ENCODE measurements around the gene OGFOD3.
"Not testable (repeated sequence)": the region's sequence is repeated elsewhere in the genome, so short reads cannot be mapped to it uniquely, and the experiment has no call there.

Gene OGFOD3

DNA sequence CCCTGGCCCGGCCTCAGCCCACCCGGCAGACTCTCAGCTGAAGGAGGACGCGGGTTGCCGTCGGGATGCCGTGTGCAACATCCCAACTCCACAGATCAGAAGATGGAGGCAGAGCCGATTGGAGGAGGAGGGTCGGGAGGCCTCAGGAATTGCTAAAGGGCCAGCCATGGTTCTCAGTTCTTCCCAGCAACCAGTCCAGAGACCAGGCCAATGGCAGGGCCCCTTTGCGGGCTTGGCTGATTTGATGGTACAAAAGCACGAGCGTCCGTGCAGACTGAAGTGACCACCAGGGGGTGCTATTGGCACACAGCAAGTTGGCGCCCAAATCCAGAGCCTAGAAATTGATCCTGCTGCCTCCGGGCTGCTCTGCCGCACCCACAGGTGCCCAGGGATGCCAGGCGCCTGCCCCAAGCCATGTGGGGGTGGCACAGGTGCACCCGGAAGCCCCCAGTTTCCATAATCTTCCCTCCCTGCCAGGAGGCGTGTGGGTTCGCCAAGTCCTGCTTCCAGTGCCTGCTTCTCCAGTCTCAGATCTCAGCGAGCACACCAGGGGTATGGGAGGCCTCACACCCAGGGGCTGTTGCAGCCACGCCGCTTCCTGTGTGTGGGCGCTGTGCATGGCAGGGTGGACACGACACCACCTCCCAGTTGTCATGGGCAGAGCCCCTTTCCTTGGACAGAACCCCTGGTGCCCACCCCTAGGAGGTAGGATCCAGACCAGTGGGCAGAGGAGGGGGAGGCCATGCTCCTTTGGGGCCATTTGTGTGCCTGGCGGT lies 66.5 kb downstream of the OGFOD3 start:
- peak; percentile 80 for DNase-seq (ENCODE audit: low spot score)

DNA sequence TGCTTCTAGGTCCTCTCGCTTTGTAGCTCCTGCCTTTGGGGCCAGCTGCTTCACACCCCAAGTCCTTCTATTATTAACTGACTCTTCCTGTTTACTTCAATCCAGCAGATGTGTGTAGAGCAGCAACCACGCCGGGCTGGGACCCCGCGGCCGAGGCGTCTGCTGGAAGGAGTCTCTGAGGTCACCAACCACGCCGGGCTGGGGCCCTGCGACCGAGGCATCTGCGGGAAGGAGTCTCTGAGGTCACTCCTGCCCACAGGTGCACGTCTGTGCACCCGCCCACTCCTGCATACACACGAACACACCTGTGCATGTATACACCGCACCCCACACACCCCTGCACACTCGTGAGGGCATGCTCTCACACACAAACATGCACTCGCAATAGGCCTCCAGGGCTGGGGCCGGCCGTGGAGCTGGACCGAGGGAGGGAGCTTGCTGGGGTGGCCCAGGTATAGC lies 67.1 kb downstream of the OGFOD3 start:
- DNase-seq (ENCODE audit: low spot score), result no peak

DNA sequence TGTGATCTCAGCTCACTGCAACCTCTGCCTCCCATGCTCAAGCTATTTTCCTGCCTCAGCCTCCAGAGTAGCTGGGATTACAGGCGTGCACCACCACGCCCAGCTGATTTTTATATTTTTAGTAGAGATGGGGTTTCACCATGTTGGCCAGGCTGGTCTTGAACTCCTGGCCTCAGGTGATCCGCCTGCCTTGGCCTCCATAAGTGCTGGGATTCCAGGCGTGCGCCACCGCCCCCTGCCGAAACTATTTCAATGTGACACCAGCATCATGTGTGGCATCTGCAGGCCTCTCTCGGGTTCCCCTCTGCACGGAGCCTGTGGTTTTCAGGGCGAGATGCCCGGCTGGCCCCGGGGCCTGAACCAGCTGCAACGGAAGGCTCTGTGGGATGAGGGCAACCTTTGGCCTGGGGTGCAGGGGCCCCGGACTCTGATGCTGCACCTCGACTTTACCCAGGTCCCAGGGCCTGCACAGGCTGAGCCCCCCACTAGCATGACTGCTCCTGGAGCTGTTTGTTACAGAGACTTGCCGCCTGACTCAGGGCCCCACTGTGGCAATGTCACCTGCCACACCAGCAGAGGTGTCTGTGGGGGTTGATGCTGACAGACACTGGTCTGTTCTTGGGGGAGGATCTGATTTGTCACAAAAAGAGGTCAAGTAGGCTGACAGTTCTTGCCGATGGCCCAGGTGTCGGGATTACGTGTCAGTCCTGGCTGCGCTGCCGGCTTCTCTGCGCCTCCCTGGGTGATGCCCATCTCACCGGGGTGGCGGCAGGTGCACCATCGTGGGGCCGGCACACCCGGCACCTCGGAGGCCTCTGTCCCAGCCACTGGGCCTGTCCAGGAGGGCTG lies 68.0 kb downstream of the OGFOD3 start:
- no peak for DNase-seq (ENCODE audit: low spot score)

DNA sequence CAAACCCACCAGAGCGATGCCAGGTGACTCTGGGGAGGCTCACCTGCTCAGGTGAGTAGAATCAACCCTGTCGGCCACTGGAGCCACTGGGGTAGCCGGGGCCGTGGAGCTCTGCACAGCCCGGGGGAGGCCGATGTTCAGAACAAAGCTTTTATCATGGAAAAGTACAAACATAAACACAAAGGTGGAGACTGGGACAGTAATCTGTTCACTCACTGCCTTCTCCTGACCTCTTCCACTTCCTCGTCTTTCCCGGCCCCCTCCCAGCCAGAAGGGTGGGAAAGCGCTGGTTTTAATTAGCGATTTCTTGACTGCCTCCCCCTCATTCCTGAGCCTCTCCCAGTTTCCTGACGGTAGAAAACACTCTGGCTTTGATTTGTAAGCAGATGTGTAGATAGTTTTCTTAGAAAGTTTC lies 69.1 kb downstream of the OGFOD3 start:
- DNase-seq (ENCODE audit: low spot score), result no peak

DNA sequence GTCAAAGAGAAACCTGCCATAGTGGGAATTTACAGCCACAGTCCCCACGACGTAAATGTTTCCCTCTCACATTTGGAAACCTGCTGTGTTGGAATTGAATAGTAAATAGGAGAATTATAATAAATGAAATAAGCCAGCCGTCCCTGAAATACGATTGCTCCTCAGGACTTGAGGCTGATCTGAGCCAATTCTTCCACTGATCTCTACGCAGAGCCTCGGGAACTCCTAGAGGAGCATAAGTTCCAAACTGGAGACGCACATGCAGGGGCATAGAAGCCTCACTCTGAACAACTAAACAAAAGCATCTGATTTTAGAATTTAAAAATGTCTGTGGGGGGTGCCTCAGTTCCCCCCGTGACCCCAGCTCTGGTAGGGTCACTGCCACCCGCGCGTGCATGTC lies 69.5 kb downstream of the OGFOD3 start:
- DNase-seq (ENCODE audit: low spot score), result no peak

DNA sequence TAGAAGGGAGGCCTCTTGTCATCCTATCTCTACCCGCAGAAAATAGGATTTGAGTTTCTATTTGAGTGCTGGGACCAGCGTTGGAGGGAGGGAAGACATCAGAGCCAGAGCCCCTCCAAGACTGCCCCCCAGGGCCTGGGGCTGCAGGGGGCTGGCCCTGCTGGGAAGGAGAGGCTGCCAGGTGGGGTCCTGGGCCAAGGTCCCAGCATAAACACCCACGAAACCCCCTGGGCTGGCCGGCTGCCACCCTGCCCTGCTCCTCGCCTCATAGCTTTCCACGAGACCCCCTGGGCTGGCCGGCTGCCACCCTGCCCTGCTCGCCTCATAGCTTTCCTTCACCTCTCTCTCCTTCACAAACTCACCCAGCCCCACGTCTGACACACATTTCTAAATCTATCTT lies 70.0 kb downstream of the OGFOD3 start:
- no peak for DNase-seq (ENCODE audit: low spot score)

DNA sequence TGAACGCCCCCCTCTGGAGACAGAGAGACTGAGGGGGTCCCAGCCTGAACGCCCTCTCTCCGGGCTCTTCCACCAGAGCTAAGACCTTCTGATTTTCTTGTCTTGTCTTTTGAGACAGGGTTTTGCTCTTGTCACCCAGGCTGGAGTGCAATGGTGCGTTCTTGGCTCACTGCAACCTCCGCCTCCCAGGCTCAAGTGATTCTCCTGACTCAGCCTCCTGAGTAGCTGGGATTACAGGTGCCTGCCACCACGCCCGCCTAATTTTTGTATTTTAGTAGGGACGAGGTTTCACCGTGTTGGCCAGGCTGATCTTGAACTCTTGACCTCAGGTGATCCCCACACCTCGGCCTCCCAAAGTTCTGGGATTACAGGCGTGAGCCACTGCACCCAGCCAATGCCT lies 70.4 kb downstream of the OGFOD3 start:
- DNase-seq (ENCODE audit: low spot score), result not testable (repeated sequence)

DNA sequence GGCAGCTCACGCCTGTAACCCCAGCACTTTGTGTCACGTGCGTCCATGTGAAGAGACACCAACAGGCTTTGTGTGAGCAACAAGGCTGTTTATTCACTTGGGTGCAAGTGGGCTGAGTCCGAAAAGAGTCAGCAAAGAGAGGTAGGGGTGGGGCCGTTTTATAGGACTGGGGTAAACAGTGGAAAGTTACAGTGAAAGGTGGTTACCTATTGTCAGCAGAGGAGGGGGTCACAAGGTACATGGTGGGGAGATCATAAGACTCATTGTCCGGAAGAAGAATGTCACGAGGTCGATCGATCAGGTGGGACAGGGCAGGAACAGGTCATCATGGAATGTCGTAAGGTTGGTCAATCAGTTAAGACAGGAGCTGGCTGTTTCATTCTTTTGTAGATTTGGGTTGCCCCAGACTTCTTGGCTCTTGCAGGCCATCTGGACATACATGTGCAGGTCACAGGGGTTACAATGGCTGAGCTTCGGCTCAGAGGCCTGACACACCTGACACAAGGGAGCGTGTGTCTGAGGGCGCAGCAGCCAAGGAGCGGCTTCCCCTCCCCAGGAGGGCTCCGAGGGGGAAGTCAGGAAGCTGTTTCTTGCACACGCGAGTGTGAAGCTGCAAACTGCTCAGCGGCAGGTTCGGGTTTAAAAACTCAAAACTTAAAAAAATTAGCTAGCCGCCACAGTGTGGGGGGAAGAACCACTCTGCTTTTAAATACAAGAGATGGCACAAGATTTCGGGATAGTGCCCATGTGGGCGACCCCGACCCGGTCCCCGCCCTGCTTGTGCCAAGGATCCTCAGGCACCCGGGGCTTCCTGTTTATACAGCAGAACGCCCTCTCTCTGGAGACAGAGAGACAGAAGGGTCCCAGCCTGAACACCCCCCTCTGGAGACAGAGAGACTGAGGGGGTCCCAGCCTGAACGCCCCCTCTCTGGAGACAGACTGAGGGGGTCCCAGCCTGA lies 71.8 kb downstream of the OGFOD3 start:
- DNase-seq (ENCODE audit: low spot score), result no peak

DNA sequence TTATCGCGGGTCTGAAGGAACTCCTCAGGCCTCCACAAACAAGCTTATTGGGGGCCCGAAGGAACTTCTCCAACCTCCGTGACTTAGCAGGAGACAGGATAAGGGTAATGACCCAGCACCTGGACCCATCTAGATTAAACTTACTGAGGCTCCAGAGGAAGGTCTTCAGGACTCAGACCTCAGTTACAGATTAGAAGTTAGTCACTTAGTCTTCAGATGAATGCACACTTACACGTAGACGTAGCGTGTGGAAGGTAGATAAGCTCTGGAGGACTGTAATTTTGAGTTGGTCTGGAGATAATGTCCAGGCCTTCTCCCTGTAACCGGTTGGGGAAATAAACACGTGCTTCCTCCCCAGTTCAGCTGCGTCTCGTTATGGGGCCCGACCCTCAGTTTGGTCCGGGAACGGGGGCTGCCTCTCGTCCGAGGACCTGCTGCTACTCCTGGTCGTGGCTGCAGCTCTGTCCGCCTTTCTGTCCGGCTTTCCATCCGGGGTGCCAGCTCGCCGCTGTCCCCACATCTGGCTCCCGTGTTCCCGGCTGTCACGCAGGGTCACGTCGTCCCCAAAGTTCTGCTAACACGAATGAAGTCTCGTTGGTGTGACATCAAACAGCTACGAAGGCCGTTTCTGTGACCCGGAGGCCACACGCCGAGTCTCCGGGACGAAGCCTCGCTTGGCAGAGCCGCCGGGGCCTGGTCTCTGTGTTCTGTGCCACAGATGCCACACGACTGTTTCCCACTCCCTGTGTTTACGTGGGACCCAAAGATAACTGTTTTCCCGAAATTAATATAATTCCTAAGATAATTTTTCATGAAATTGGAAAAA lies 73.0 kb downstream of the OGFOD3 start:
- DNase-seq (ENCODE audit: low spot score), result no peak

DNA sequence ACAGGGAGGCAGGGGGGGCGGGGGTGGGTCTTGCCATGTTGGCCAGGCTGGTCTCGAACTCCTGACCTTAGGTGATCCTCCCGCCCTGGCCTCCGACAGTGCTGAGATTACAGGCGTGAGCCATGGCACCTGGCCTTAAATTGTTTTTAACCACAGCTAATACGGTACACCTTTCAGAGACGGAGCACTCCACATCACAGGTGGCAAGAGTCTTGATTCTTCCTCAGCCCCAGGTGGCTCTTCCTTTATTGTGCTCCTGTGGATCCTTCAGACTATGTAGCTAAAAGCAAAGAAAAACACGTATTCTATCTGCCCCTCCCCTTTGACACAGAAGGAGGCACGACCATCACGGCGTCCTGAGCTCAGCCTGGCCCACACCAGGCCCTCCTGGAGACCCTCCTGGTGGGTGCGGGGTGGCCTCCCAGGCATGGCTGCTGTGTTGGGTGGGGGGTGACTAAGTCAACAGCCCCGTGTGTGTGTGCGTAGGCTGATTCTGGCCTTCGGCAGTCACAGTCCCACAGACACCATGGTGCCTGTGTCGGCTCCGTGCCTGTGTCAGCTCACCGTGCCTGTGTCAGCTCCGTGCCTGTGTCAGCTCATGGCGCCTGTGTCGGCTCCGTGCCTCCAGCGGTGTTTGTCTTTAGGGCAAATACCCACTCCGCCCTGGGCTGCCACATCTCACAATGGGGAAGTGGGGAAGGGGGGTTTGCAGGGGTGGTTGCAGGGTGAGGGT lies 74.0 kb downstream of the OGFOD3 start:
- DNase-seq (ENCODE audit: low spot score), result no peak

DNA sequence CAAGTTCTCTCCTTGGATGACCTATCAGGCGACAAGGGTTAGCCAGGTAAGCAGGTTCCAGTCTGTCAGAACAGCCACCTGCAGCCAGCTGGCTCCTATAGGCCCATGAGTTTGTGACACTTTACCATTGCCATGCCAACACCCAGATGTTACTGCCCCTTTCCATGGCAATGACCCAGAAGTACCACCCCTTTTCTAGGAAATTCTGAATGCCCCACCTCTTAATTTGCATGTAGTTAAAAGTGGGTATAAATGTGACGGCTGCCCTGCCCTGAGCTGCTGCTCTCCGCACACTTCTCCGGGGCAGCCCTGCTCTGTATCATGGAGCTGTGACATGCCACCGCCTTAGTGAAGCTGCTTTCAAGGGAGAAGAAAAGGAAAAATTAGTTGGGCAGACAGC lies 74.8 kb downstream of the OGFOD3 start:
- DNase-seq (ENCODE audit: low spot score), result no peak

DNA sequence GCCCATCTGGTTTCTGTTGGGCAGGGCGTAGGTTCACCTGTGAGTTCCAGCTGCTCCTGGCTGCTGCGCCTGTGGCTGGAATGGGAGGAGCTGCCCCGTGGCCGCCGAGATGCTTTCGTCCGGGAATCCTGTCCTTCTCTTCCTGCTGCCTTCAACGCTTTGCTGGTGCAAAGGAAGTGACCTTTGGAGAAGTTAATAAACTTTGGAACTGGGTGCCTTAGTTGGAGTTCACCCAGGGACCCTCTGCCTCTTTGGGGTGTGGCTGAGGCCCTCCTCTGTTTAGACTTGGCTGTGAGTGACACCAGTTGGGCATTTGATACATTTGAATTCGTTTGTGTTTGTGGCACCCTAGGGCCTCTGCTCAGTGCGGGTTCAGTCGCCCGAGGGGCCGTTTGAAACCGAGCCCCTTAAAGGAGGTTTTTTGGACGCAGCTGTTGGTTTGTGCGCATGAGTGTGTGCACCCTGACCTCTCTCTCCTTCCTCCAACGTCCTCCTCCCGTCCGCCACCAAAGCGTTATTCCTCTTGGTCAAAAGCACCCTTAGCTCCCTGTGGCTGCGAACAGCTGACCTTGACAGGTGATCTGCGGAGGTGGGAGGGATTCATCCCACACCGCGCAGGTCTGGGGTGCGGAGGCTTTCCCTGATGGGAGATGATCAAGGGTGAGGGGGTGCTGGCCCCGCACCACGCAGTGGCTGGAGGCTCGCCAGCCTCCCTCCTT lies 75.9 kb downstream of the OGFOD3 start:
- DNase-seq (ENCODE audit: low spot score), result no peak

DNA sequence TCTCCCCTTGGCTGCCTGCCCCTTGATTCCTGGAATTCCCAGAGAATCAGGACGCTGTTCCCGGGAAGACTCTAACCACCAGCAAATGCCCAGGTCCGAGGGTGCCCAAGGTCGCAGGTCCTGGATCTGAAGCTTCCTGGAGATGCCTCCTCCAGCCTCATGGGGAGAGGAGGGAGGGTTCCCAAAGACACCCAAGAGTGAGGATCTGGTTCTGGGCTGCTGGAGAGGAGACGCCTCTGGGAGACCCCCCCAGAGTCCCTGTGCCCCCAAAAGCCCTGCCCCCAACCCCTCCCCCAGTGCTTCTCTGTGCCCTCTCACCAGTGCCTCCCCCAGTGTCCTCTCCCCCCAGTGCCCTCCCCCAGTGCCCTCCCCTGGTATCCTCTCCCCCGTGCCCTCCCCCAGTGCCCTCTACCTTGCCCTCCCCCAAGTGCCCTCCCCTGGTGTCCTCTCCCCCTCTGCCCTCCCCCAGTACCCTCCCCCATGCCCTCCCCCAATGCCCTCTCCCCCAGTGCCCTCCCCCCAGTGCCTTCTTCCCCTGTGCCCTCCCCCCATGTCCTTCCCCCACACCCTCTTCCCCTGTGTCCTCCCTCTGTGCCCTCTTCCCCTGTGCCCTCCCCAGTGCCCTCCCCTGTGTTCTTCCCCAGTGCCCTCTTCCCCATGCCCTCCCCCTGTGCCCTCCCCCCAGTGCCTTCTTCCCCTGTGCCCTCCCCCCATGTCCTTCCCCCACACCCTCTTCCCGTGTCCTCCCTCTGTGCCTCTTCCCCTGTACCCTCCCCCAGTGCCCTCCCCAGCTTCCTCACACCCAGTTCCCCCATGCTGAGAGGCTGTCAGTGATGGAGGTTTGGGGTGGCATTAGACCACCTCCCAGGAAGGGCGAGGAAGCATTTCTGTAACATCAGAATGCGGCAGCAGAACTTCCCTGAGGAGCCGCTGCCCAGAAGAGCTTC lies 78.5 kb downstream of the OGFOD3 start:
- DNase-seq (ENCODE audit: low spot score), result no peak

Data from SW480 (cell line).